Neural cell (in vitro differentiated cells): ENCODE results near the gene VEPH1. TPM values are rescaled to one million over a fixed set of nuclear protein-coding genes. Genes with fewer than 3 reads are reported as not detected.

Experiments used
- H2AFZ ChIP-seq: fragments of 200-600, 300-800 bp; sonication (generic), shearing (Covaris generic); 2 replicates; pipeline ENCODE4 v1.6.0; 2014; ENCODE audit warnings: low read depth, mild to moderate bottlenecking, antibody characterized with exemption, low read length, moderate library complexity
- H3F3A ChIP-seq: fragments of 200-600 bp; shearing (Covaris generic); 2 replicates; pipeline ENCODE4 v1.6.1; 2016; ENCODE audit warnings: mild to moderate bottlenecking, moderate library complexity, mixed read lengths, antibody characterized with exemption, low read length; ENCODE audit not compliant: insufficient read depth, poor library complexity, severe bottlenecking
- H3K27ac ChIP-seq: fragments of 200-600, 300-800 bp; sonication (generic), shearing (Covaris generic); 2 replicates; pipeline ENCODE4 v1.5.1; 2014; ENCODE audit warnings: mild to moderate bottlenecking, low read length, moderate library complexity
- H3K27me3 ChIP-seq: fragments of 300-800, 200-600 bp; sonication (generic), shearing (Covaris generic); 2 replicates; pipeline ENCODE4 v1.6.0; 2014; ENCODE audit warnings: mild to moderate bottlenecking, low read depth, low read length, moderate library complexity; ENCODE audit not compliant: insufficient read depth
- H3K36me3 ChIP-seq: fragments of 300-800, 200-600 bp; sonication (generic), shearing (Covaris generic); 2 replicates; pipeline ENCODE4 v1.5.1; 2014; ENCODE audit warnings: mild to moderate bottlenecking, antibody characterized with exemption, low read length, moderate library complexity; ENCODE audit not compliant: insufficient read depth
- H3K4me2 ChIP-seq: fragments of 300-800, 200-600 bp; sonication (generic), shearing (Covaris generic); 2 replicates; pipeline ENCODE4 v1.6.0; 2014; ENCODE audit warnings: mild to moderate bottlenecking, low read length
- H3K4me3 ChIP-seq: fragments of 300-800, 200-600 bp; sonication (generic), shearing (Covaris generic); 2 replicates; pipeline ENCODE4 v1.5.1; 2014; ENCODE audit warnings: mild to moderate bottlenecking, low read length, moderate library complexity
- H3K79me2 ChIP-seq: fragments of 200-600 bp; shearing (Covaris generic); replicated peaks from 2 replicates; pipeline ENCODE4 v1.6.0; 2014; ENCODE audit warnings: mild to moderate bottlenecking, low read length, moderate library complexity; ENCODE audit not compliant: insufficient read depth
- H3K9ac ChIP-seq: fragments of 300-800, 200-600 bp; sonication (generic), shearing (Covaris generic); 2 replicates; pipeline ENCODE4 v1.6.1; 2016; ENCODE audit warnings: mild to moderate bottlenecking, low read length, mixed read lengths
- H3K9me2 ChIP-seq: fragments of 200-600 bp; shearing (Covaris generic); 2 replicates; pipeline ENCODE4 v1.6.1; 2016; ENCODE audit warnings: mild to moderate bottlenecking, low read length, mixed read lengths; ENCODE audit not compliant: insufficient read depth
- H3K9me3 ChIP-seq: fragments of 200-600, 300-800 bp; sonication (generic), shearing (Covaris generic); 2 replicates; pipeline ENCODE4 v1.6.1; 2016; ENCODE audit warnings: mild to moderate bottlenecking, mixed run types, low read length, moderate library complexity, mixed read lengths
- H4K20me1 ChIP-seq: fragments of 200-600 bp; shearing (Covaris generic); 2 replicates; pipeline ENCODE4 v1.6.1; 2016; ENCODE audit warnings: mild to moderate bottlenecking, mixed run types; ENCODE audit not compliant: insufficient read depth
- EP300 ChIP-seq: fragments of 450-650 bp; conservative IDR thresholded peaks from 2 replicates; pipeline ENCODE4 v1.6.1; 2014; ENCODE audit warnings: antibody characterized with exemption, mild to moderate bottlenecking, moderate library complexity; ENCODE audit not compliant: poor library complexity, severe bottlenecking
- EZH2 ChIP-seq: fragments of 200-600, 300-800 bp; shearing (Covaris generic), sonication (generic); IDR thresholded peaks from 2 replicates; pipeline ENCODE4 v1.6.1; 2014; ENCODE audit warnings: antibody characterized with exemption, low read length, borderline replicate concordance, mild to moderate bottlenecking; ENCODE audit not compliant: insufficient read depth, poor library complexity, severe bottlenecking
- MXI1 ChIP-seq: fragments of 450-650 bp; conservative IDR thresholded peaks from 2 replicates; pipeline ENCODE4 v1.6.1; 2014; ENCODE audit warnings: antibody characterized with exemption, mild to moderate bottlenecking; ENCODE audit not compliant: poor library complexity, severe bottlenecking
- POLR2AphosphoS5 ChIP-seq: IDR thresholded peaks from 2 replicates; pipeline ENCODE4 v1.6.1; 2012
- RAD21 ChIP-seq: fragments of 450-650 bp; conservative IDR thresholded peaks from 2 replicates; pipeline ENCODE4 v1.6.1; 2014; ENCODE audit warnings: antibody characterized with exemption, mild to moderate bottlenecking, moderate library complexity
- SMC3 ChIP-seq: fragments of 450-650 bp; conservative IDR thresholded peaks from 2 replicates; pipeline ENCODE4 v1.6.1; 2014; ENCODE audit warnings: antibody characterized with exemption, mild to moderate bottlenecking, moderate library complexity; ENCODE audit not compliant: poor library complexity
- TAF1 ChIP-seq: IDR thresholded peaks from 2 replicates; pipeline ENCODE4 v1.6.1; 2012; ENCODE audit warnings: low read depth
- polyA plus RNA-seq: library from polyadenylated mRNA; depleted of rRNA; stranded (reverse); fragments of >200 nt; gene quantifications from 2 replicates; pipeline ENCODE4 v1.2.3, GENCODE V29; 2014
- TF ChIP-seq, protein P1 (sequence below): fragments of 450-650 bp; IDR thresholded peaks from 2 replicates; pipeline ENCODE4 v1.5.1; 2014; ENCODE audit warnings: antibody characterized with exemption, mild to moderate bottlenecking, moderate library complexity; ENCODE audit not compliant: poor library complexity, severe bottlenecking
- TF ChIP-seq, protein P2 (sequence below): IDR thresholded peaks from 2 replicates; pipeline ENCODE4 v1.6.1; 2012; ENCODE audit warnings: borderline replicate concordance

Gene VEPH1
- polyA plus RNA-seq, 1 donor from 2014 or later = 0.89 TPM

DNA sequence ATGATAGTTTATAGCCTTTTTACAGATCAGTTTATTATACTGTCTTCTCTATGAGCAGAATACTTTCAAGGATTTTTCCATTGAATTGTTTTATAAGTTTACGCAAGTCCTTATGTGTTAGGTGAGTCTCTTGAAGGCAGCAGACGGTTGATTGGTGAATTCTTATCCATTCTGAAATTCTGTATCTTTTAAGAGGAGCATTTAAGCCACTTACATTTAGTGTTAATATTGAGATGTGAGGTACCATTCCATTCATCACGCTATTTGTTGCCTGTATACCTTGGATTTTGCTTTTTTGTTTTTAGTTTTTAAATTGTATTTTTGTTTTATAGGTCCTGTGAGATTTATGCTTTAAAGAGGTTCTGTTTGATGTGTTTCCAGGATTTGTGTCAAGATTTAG is 32.5 kb upstream of the VEPH1 start:
- TF ChIP-seq, protein P1, sequence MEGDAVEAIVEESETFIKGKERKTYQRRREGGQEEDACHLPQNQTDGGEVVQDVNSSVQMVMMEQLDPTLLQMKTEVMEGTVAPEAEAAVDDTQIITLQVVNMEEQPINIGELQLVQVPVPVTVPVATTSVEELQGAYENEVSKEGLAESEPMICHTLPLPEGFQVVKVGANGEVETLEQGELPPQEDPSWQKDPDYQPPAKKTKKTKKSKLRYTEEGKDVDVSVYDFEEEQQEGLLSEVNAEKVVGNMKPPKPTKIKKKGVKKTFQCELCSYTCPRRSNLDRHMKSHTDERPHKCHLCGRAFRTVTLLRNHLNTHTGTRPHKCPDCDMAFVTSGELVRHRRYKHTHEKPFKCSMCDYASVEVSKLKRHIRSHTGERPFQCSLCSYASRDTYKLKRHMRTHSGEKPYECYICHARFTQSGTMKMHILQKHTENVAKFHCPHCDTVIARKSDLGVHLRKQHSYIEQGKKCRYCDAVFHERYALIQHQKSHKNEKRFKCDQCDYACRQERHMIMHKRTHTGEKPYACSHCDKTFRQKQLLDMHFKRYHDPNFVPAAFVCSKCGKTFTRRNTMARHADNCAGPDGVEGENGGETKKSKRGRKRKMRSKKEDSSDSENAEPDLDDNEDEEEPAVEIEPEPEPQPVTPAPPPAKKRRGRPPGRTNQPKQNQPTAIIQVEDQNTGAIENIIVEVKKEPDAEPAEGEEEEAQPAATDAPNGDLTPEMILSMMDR = no peak
- no peak for TF ChIP-seq EP300
- no peak for TF ChIP-seq EZH2
- no peak for TF ChIP-seq MXI1
- no peak for TF ChIP-seq SMC3
- no peak for TF ChIP-seq POLR2AphosphoS5
- TF ChIP-seq, protein P2, sequence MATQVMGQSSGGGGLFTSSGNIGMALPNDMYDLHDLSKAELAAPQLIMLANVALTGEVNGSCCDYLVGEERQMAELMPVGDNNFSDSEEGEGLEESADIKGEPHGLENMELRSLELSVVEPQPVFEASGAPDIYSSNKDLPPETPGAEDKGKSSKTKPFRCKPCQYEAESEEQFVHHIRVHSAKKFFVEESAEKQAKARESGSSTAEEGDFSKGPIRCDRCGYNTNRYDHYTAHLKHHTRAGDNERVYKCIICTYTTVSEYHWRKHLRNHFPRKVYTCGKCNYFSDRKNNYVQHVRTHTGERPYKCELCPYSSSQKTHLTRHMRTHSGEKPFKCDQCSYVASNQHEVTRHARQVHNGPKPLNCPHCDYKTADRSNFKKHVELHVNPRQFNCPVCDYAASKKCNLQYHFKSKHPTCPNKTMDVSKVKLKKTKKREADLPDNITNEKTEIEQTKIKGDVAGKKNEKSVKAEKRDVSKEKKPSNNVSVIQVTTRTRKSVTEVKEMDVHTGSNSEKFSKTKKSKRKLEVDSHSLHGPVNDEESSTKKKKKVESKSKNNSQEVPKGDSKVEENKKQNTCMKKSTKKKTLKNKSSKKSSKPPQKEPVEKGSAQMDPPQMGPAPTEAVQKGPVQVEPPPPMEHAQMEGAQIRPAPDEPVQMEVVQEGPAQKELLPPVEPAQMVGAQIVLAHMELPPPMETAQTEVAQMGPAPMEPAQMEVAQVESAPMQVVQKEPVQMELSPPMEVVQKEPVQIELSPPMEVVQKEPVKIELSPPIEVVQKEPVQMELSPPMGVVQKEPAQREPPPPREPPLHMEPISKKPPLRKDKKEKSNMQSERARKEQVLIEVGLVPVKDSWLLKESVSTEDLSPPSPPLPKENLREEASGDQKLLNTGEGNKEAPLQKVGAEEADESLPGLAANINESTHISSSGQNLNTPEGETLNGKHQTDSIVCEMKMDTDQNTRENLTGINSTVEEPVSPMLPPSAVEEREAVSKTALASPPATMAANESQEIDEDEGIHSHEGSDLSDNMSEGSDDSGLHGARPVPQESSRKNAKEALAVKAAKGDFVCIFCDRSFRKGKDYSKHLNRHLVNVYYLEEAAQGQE = no peak
- TF ChIP-seq RAD21 = no peak
- Histone ChIP-seq H3K27ac (no peak overlapping the region), H3K27me3 (no peaks in the 10 kb centered on the region), H3K4me3 (no peak overlapping the region), H3K79me2 (no peaks in the 10 kb centered on the region), H3K36me3 (no peaks in the 10 kb centered on the region), H3K9ac (no peak overlapping the region), H3K9me3 (no peaks in the 10 kb centered on the region), H3F3A (no peaks in the 10 kb centered on the region), H4K20me1 (no peaks in the 10 kb centered on the region), H3K4me2 (no peak overlapping the region), H2AFZ (no peak overlapping the region), H3K9me2 (no peaks in the 10 kb centered on the region)

DNA sequence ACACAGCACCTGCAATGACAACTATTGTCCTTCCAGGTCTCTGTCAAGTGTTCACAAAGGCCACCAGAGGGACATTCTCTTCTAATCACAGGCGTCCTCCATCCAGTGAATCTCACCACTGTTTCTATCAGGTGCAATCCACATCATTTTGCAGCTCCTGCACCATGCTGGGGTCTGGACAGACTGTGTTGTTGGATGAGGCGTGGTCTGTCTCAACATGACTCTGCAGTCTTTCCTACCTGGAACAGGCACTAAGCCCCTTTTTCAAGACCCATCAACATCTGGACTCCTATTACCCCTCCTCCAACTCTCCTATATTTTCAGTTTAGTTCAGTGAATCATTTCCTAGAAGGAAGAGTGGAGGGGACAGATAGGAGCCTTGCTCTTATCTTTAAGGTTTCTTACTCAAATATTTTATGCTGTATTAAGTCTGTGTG is 31.5 kb upstream of the VEPH1 start:
- H3K9me2 ChIP-seq = no peaks in the 10 kb centered on the region
- H3K79me2 ChIP-seq = no peaks in the 10 kb centered on the region
- H4K20me1 ChIP-seq = no peaks in the 10 kb centered on the region
- no peaks in the 10 kb centered on the region for H3K27me3 ChIP-seq
- no peak overlapping the region for H3K27ac ChIP-seq
- no peaks in the 10 kb centered on the region for H3K9me3 ChIP-seq
- H2AFZ ChIP-seq = no peak overlapping the region
- H3K36me3 ChIP-seq = no peaks in the 10 kb centered on the region
- H3K4me3 ChIP-seq = no peak overlapping the region
- H3K9ac ChIP-seq = no peak overlapping the region
- TF ChIP-seq RAD21 = no peak
- TF ChIP-seq MXI1 = no peak
- TF ChIP-seq, protein P1 = no peak
- TF ChIP-seq SMC3 = no peak
- TF ChIP-seq POLR2AphosphoS5 = no peak
- TF ChIP-seq, protein P2 = no peak
- no peak for TF ChIP-seq EP300
- TF ChIP-seq EZH2 = no peak
- no peak for TF ChIP-seq TAF1
- no peaks in the 10 kb centered on the region for H3F3A ChIP-seq
- H3K4me2 ChIP-seq = no peak overlapping the region
